ENCODE data around the gene HS3ST5. TPM values are rescaled to one million over a fixed set of nuclear protein-coding genes. Genes with fewer than 3 reads are reported as not detected.
"Not testable (repeated sequence)": the region's sequence is repeated elsewhere in the genome, so short reads cannot be mapped to it uniquely, and the experiment has no call there.

The HS3ST5 gene
- total RNA-seq, 1 donor from 2014 or later, result not detected

GRCh38 chr6:114049367-114049966 lies 293.4 kb downstream of the HS3ST5 start:
- no peak for DNase-seq (ENCODE audit: low read depth, low spot score)

- DNase-seq (ENCODE audit: low read depth, low spot score), result not testable (repeated sequence)
Observed at GRCh38 chr6:114044566-114044965, 298.3 kb downstream of the HS3ST5 start.

- DNase-seq (ENCODE audit: low read depth, low spot score), result no peak
Observed at GRCh38 chr6:114042267-114043016, 300.4 kb downstream of the HS3ST5 start.

GRCh38 chr6:114040871-114041270 lies 302.0 kb downstream of the HS3ST5 start:
- no peak for DNase-seq (ENCODE audit: low read depth, low spot score)

- no peak for DNase-seq (ENCODE audit: low read depth, low spot score)
Observed at GRCh38 chr6:114039841-114040240, 303.0 kb downstream of the HS3ST5 start.

GRCh38 chr6:114033606-114034005 lies 309.2 kb downstream of the HS3ST5 start:
- DNase-seq (ENCODE audit: low read depth, low spot score), result no peak

GRCh38 chr6:114032721-114033120 lies 310.1 kb downstream of the HS3ST5 start:
- DNase-seq (ENCODE audit: low read depth, low spot score), result no peak

- no peak for DNase-seq (ENCODE audit: low read depth, low spot score)
Observed at GRCh38 chr6:114030767-114031166, 312.1 kb downstream of the HS3ST5 start.

- DNase-seq (ENCODE audit: low read depth, low spot score), result no peak
Observed at GRCh38 chr6:114024746-114025145, 318.1 kb downstream of the HS3ST5 start.

GRCh38 chr6:114020196-114020595 lies 322.6 kb downstream of the HS3ST5 start:
- no peak for DNase-seq (ENCODE audit: low read depth, low spot score)

GRCh38 chr6:114017146-114017545 lies 325.7 kb downstream of the HS3ST5 start:
- DNase-seq (ENCODE audit: low read depth, low spot score), result not testable (repeated sequence)

GRCh38 chr6:114014106-114014505 lies 328.7 kb downstream of the HS3ST5 start:
- not testable (repeated sequence) for DNase-seq (ENCODE audit: low read depth, low spot score)

- not testable (repeated sequence) for DNase-seq (ENCODE audit: low read depth, low spot score)
Observed at GRCh38 chr6:114011486-114011885, 331.3 kb downstream of the HS3ST5 start.

GRCh38 chr6:114010540-114010939 lies 332.3 kb downstream of the HS3ST5 start:
- DNase-seq (ENCODE audit: low read depth, low spot score), result no peak

GRCh38 chr6:114009192-114009591 lies 333.6 kb downstream of the HS3ST5 start:
- DNase-seq (ENCODE audit: low read depth, low spot score), result no peak

- DNase-seq (ENCODE audit: low read depth, low spot score), result no peak
Observed at GRCh38 chr6:114008331-114008730, 334.5 kb downstream of the HS3ST5 start.

- DNase-seq (ENCODE audit: low read depth, low spot score), result no peak
Observed at GRCh38 chr6:114007516-114007915, 335.3 kb downstream of the HS3ST5 start.

Data from pulmonary artery endothelial cell (primary cell).